ENCODE data around the gene NTSR1.

The NTSR1 gene

DNA sequence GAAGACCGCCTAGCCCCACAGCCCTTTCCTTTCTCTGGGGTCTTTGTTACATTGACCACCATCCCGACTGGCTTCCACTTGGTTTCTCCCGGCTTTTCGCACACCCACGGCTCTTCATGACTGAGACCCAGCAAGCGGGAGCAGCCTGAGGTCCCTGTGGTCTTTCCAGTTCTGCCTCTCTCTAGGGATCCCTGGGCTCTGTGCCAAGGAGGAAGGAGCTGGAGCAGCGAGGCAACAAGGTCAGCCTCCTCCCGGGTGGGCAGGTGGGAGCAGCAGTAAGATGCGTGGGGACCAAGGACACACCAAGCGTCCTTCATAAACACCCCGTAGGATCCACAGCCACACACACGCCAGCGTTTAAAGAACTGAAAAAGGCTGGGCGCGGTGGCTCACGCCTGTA, 58.1 kb downstream of the NTSR1 start:
- 91 to 92% methylated on average over 8 to 16 of the region's 16 CpGs for WGBS, 2 experiments (ENCODE audit: insufficient coverage in 2 of 2)
- no peak overlapping the region for H3K27ac ChIP-seq (ENCODE audit: low read depth, low read length, severe bottlenecking)
- peaks cover 10% of the 10 kb centered on the region for H3K4me1 ChIP-seq (ENCODE audit: control insufficient read depth, insufficient read depth, low read length, poor library complexity, severe bottlenecking)
- H3K36me3 ChIP-seq (ENCODE audit: control insufficient read depth, insufficient read depth, low read length) = no peaks in the 10 kb centered on the region
- H3K4me3 ChIP-seq (ENCODE audit: extremely low read depth, insufficient read depth, low read length, poor library complexity, severe bottlenecking) = no peak overlapping the region
- no peaks in the 10 kb centered on the region for H3K9me3 ChIP-seq (ENCODE audit: control insufficient read depth, low read length)

DNA sequence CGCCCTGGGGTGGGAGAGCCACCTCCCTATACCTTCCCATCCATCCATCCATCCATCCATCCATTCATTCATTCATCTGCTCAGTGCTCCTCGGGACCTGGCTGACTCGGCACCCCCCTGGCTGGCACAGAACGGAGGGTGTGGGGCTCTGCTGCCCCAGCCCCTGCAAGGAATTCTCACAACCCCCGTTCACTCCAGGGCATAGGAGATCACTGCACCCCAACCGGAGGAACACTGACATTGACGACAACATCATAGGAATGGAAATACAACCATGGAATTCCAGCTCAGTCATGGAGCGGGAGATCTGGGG, 59.6 kb downstream of the NTSR1 start:
- no peaks in the 10 kb centered on the region for H3K9me3 ChIP-seq (ENCODE audit: control insufficient read depth, low read length)
- 91 to 93% methylated on average over 7 to 8 of the region's 8 CpGs for WGBS, 2 experiments (ENCODE audit: insufficient coverage in 2 of 2)
- H3K4me1 ChIP-seq (ENCODE audit: control insufficient read depth, insufficient read depth, low read length, poor library complexity, severe bottlenecking) = peaks cover 14% of the 10 kb centered on the region
- H3K27ac ChIP-seq (ENCODE audit: low read depth, low read length, severe bottlenecking) = peak overlapping the region; percentile 57
- H3K36me3 ChIP-seq (ENCODE audit: control insufficient read depth, insufficient read depth, low read length) = no peaks in the 10 kb centered on the region
- no peak overlapping the region for H3K4me3 ChIP-seq (ENCODE audit: extremely low read depth, insufficient read depth, low read length, poor library complexity, severe bottlenecking)

DNA sequence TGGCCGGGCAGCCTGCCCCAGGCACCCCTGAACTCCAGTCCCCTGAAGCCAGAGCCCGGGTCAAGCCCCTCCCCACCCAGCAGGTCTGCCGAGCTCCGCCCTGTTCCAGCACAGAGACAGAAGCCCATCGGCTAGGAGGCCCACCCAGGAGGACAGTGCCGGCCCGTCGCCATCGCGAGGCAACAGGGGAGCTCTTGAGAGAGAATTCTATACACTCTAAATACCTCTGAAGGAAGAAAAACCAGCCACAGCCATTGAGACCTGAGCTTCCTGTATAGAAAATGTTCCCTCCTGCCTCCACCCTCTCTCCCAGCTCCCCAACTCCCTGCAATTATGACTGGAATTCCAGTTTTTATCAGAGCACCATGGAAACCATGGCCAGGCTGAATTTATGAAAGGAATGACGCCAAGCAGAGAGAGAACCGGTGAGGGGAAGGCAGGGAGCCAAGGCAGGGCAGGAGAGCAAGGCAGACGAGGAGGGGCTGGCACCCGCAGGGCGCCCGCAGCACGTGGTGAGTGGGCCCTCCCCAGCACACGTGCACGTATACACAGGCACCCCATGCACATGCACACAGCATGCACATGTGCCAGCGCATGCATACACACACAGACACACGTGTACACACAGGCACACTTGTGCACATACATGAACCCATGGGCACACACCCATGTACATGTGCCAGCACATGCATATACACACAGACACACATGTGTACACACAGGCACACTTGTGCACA, 60.1 kb downstream of the NTSR1 start:
- Histone ChIP-seq H3K27ac (ENCODE audit: low read depth, low read length, severe bottlenecking) (peak overlapping the region; percentile 57), H3K36me3 (ENCODE audit: control insufficient read depth, insufficient read depth, low read length) (no peaks in the 10 kb centered on the region), H3K4me3 (ENCODE audit: extremely low read depth, insufficient read depth, low read length, poor library complexity, severe bottlenecking) (no peak overlapping the region), H3K9me3 (ENCODE audit: control insufficient read depth, low read length) (no peaks in the 10 kb centered on the region), H3K4me1 (ENCODE audit: control insufficient read depth, insufficient read depth, low read length, poor library complexity, severe bottlenecking) (peaks cover 14% of the 10 kb centered on the region)
- WGBS, 2 experiments (ENCODE audit: insufficient coverage in 2 of 2) = 69 to 82% methylated on average over 12 to 19 of the region's 21 CpGs

DNA sequence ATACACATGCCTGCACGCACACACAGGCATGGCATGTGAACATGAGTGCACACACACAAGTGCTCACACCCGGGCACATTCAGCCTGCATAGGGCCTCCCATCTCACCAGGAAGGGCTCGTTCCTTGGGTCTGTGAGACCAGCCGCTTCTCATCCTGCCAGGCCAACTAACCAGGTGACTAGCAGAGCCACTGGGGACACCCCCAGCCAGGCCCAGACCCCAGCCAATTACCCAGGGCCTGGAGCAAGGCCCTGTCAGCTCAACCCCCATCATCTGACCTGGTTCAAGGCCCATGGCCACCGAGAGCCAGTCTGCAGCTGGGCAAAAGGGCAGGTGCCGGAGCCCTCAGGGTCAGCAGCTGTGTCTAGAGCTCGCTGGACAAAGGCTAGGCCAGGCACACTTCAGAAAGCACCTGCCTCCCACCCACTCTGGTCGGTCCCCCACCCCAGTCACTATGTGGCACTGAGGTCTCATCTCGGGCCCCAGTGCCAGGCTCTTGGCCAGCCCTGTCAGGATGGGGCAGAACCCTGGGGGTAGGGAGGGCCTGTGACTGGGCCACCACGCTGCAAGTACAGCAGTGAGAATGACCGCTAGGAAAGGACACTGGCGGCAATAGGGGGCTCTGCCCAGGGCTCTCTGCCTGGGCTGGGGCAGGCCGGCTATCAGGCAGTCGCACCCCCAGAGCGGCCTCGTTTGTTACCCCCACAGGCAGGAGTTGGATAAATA, 60.9 kb downstream of the NTSR1 start:
- Histone ChIP-seq H3K36me3 (ENCODE audit: control insufficient read depth, insufficient read depth, low read length) (no peaks in the 10 kb centered on the region), H3K4me1 (ENCODE audit: control insufficient read depth, insufficient read depth, low read length, poor library complexity, severe bottlenecking) (peaks cover 14% of the 10 kb centered on the region), H3K9me3 (ENCODE audit: control insufficient read depth, low read length) (no peaks in the 10 kb centered on the region), H3K27ac (ENCODE audit: low read depth, low read length, severe bottlenecking) (no peak overlapping the region), H3K4me3 (ENCODE audit: extremely low read depth, insufficient read depth, low read length, poor library complexity, severe bottlenecking) (no peak overlapping the region)
- 87 to 88% methylated on average over 12 to 15 of the region's 16 CpGs for WGBS, 2 experiments (ENCODE audit: insufficient coverage in 2 of 2)

DNA sequence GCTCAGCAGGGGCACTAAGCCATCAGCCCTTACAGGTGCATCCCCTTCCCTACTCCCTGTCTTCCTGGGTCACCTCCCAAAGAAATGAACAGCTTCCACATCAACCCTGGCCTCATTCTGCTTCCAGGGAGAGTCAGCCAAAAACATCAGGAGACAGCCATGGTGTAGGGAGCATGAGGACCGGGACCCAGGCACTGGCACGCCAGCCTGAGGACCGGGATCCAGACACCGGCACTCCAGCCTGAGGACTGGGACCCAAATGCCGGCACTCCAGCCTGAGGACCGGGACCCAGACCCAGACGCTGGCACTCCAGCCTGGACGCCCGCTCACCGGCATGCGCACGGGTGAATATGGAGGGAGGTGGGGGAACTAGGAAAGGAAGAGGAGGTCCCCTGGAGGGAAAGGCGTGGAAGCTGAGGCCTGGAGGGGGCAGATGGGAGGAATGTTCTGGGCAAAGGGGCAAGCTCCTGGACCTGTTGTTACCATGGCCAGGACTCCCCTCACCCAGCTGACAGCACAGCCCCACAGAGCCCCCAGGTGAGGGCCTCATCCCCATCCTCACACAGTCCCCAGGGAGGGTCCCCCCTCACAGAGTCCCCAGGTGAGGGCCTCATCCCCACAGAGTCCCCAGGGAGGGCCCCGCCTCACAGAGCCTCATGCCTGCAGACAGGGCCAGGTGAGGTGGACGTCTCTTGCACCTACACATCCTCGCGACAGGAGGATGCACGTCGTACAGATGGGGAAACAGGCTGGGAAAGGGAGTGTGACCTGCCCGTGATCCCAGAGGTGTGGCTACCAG, 61.7 kb downstream of the NTSR1 start:
- WGBS, 2 experiments (ENCODE audit: insufficient coverage in 2 of 2) = 92 to 94% methylated on average over 18 to 19 of the region's 20 CpGs

DNA sequence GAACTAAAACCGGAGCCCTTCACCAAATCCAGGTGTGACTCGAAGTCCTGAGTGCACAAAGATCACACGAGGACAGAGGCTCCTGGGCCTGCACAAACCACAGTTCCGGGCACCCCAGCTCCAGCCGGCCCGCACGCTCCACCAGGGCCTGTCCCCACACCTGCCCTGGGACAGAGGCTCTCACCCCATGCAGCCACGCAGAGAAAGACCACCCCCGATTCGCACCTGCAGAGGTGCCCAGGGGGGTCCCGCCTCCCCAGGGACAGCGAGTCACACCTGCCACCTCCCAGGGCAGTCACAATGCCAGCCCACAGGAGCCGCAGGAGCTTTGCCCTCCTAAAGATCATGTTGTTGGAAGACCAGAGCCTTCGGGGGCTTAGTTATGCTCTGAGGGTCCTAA, 62.3 kb downstream of the NTSR1 start:
- Histone ChIP-seq H3K4me1 (ENCODE audit: control insufficient read depth, insufficient read depth, low read length, poor library complexity, severe bottlenecking) (peaks cover 14% of the 10 kb centered on the region), H3K36me3 (ENCODE audit: control insufficient read depth, insufficient read depth, low read length) (no peaks in the 10 kb centered on the region), H3K27ac (ENCODE audit: low read depth, low read length, severe bottlenecking) (no peak overlapping the region), H3K4me3 (ENCODE audit: extremely low read depth, insufficient read depth, low read length, poor library complexity, severe bottlenecking) (no peak overlapping the region), H3K9me3 (ENCODE audit: control insufficient read depth, low read length) (no peaks in the 10 kb centered on the region)
- 89 to 96% methylated on average over 10 to 14 of the region's 14 CpGs for WGBS, 2 experiments (ENCODE audit: insufficient coverage in 2 of 2)

More for the DNA sequence above, 61.7 kb downstream of the NTSR1 start:
- Histone ChIP-seq H3K4me3 (ENCODE audit: extremely low read depth, insufficient read depth, low read length, poor library complexity, severe bottlenecking) (no peak overlapping the region), H3K4me1 (ENCODE audit: control insufficient read depth, insufficient read depth, low read length, poor library complexity, severe bottlenecking) (peaks cover 14% of the 10 kb centered on the region), H3K36me3 (ENCODE audit: control insufficient read depth, insufficient read depth, low read length) (no peaks in the 10 kb centered on the region), H3K27ac (ENCODE audit: low read depth, low read length, severe bottlenecking) (no peak overlapping the region), H3K9me3 (ENCODE audit: control insufficient read depth, low read length) (no peaks in the 10 kb centered on the region)

DNA sequence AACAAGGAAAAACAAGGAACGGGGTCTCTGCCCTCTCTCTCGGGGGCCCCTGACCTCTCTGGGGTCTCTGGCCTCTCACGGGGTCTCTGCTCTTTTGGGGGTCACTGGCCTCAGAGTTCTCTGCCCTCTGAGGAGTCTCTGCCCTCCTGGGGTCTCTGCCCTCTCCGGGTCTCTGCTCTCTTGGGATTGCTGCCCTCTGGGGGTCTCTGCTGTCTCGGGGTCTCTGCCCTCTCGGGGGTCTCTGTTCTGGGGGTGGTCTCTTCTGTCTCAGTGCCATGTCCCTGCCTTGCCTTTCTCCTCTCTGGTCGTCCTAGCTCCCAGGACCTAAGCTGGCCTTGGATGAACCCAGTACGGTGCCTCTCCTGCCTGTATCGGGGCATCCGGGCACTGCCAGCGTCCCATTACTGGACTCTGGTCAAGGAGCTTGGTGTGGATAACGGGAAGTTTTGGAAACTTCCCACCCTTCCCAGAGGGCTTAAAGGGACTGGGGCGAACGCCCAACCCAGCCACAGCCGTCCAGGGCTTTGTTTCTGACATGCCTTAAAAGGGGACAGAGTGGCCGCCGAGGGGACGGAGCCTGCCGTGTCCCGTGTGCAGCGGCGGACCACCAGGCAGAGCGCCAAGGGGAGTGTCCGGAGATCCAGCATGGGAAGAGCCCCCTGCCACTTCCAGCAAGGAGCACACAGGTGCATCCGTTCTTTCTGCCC, 62.9 kb downstream of the NTSR1 start:
- Histone ChIP-seq H3K9me3 (ENCODE audit: control insufficient read depth, low read length) (no peaks in the 10 kb centered on the region), H3K4me3 (ENCODE audit: extremely low read depth, insufficient read depth, low read length, poor library complexity, severe bottlenecking) (no peak overlapping the region), H3K36me3 (ENCODE audit: control insufficient read depth, insufficient read depth, low read length) (no peaks in the 10 kb centered on the region), H3K27ac (ENCODE audit: low read depth, low read length, severe bottlenecking) (no peak overlapping the region), H3K4me1 (ENCODE audit: control insufficient read depth, insufficient read depth, low read length, poor library complexity, severe bottlenecking) (peaks cover 14% of the 10 kb centered on the region)
- 93 to 95% methylated on average over 24 to 25 of the region's 25 CpGs for WGBS, 2 experiments (ENCODE audit: insufficient coverage in 2 of 2)

DNA sequence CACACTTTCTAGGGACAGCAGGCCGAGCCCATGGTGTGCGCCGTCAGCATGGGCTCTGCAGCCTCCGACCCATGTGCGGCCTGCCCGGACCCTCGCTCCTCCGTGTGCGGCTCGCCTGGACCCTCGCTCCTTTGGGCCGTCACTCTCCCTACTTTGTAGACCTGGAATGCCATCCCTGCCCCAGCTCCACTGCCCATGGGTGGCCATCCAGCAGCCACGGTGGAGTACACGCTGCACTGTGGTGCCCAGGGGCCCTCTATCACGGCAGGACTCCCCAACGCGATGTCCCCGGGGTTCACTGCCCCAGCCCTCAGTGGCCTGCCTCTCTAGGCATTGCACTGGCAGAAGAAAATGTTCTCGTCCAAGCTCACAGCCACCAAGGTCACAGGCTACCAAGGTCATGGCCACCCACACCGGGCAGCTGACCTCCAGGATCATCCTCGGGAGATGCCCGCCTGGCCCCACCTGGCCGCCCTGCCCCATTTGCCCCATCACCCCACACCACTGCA, 63.5 kb downstream of the NTSR1 start:
- peaks cover 14% of the 10 kb centered on the region for H3K4me1 ChIP-seq (ENCODE audit: control insufficient read depth, insufficient read depth, low read length, poor library complexity, severe bottlenecking)
- H3K4me3 ChIP-seq (ENCODE audit: extremely low read depth, insufficient read depth, low read length, poor library complexity, severe bottlenecking) = no peak overlapping the region
- 94 to 95% methylated on average over 21 to 22 of the region's 23 CpGs for WGBS, 2 experiments (ENCODE audit: insufficient coverage in 2 of 2)
- H3K9me3 ChIP-seq (ENCODE audit: control insufficient read depth, low read length) = no peaks in the 10 kb centered on the region
- no peaks in the 10 kb centered on the region for H3K36me3 ChIP-seq (ENCODE audit: control insufficient read depth, insufficient read depth, low read length)
- no peak overlapping the region for H3K27ac ChIP-seq (ENCODE audit: low read depth, low read length, severe bottlenecking)

DNA sequence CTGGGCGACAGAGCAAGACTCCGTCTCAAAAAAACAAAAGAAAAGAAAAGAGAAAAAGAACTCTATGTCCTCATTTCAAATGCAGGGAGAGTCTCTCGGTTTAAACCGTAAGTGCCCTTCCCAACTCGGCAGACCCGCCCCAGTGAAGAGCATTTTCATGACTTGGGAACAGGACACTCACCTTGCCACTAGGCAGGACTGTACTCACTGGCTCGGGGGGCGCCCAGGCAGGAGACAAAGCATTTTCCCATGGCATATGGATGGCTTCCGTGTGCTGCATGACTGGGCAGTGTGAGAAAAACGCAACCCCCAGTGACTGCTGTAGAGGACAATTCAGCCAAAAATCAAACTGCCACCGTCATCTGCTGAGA, 64.0 kb downstream of the NTSR1 start:
- peaks cover 14% of the 10 kb centered on the region for H3K4me1 ChIP-seq (ENCODE audit: control insufficient read depth, insufficient read depth, low read length, poor library complexity, severe bottlenecking)
- H3K4me3 ChIP-seq (ENCODE audit: extremely low read depth, insufficient read depth, low read length, poor library complexity, severe bottlenecking) = no peak overlapping the region
- WGBS, 2 experiments (ENCODE audit: insufficient coverage in 2 of 2) = 82 to 89% methylated on average over 9 of the region's 11 CpGs
- no peaks in the 10 kb centered on the region for H3K9me3 ChIP-seq (ENCODE audit: control insufficient read depth, low read length)
- H3K27ac ChIP-seq (ENCODE audit: low read depth, low read length, severe bottlenecking) = no peak overlapping the region
- H3K36me3 ChIP-seq (ENCODE audit: control insufficient read depth, insufficient read depth, low read length) = no peaks in the 10 kb centered on the region

Measured in mesodermal cell (in vitro differentiated cells).